Lower lobe of right lung (tissue), 2 donors: ENCODE measurements around the gene PPA1. TPM values are rescaled to one million over a fixed set of nuclear protein-coding genes. Genes with fewer than 3 reads are reported as not detected.

Experiments
- ATAC-seq, 2 donors: fragments of 200-7000 bp; cut with Tn5 transposase; one replicate each; pipeline ENCODE4 v1.9.1; 2020 to 2022; ENCODE audit warnings: mild to moderate bottlenecking in 2 of 2, moderate library complexity in 2 of 2
- DNase-seq: peaks from one replicate; pipeline ENCODE4 v3.0.0-alpha.2; 2020
- H3K27ac ChIP-seq: fragments of 200-600 bp; one replicate; pipeline ENCODE4 v1.8.0; 2022
- H3K27me3 ChIP-seq: fragments of 200-600 bp; one replicate; pipeline ENCODE4 v1.8.0; 2022; ENCODE audit warnings: low read depth
- H3K36me3 ChIP-seq: fragments of 200-600 bp; one replicate; pipeline ENCODE4 v1.8.0; 2022; ENCODE audit warnings: mild to moderate bottlenecking
- H3K4me1 ChIP-seq: fragments of 200-600 bp; one replicate; pipeline ENCODE4 v1.8.0; 2022
- H3K4me3 ChIP-seq: fragments of 200-600 bp; one replicate; pipeline ENCODE4 v1.8.0; 2022; ENCODE audit warnings: mild to moderate bottlenecking
- H3K9me3 ChIP-seq: fragments of 200-600 bp; one replicate; pipeline ENCODE4 v1.8.0; 2022
- CTCF ChIP-seq: fragments of 200-600 bp; IDR thresholded peaks from one replicate; pipeline ENCODE4 v1.8.0; 2022; ENCODE audit warnings: antibody characterized with exemption, mild to moderate bottlenecking
- intact Hi-C: fragments of 100-400 bp; cut with DNase I; formaldehyde crosslinking; loops from one replicate; pipeline ENCODE4 v1.11.0; 2022
- total RNA-seq: library from RNA; stranded (reverse); fragmentation: NEBNext Ultra II Directional; extraction: Animal tissue kit (Norgen Biotek cat#: 25700); gene quantifications from one replicate; pipeline ENCODE4 v1.2.1, GENCODE V29; 2021
- donor health status: DM: no; HTN: yes; CAD: no; lungs with severe emphysema.

Gene PPA1
- total RNA-seq, 1 donor from 2014 or later, result 163 TPM

GRCh38 chr10:70197235-70197945 lies 35.8 kb downstream of the PPA1 start:
- no peaks in the 10 kb centered on the region for H3K27me3 ChIP-seq
- no peak for DNase-seq
- no peak overlapping the region for H3K4me3 ChIP-seq
- H3K36me3 ChIP-seq, result peaks cover 42% of the 10 kb centered on the region
- intact Hi-C loops, result no loop called here
- no peak for TF ChIP-seq CTCF
- no peak for ATAC-seq
- no peak overlapping the region for H3K27ac ChIP-seq
- H3K9me3 ChIP-seq, result no peaks in the 10 kb centered on the region
- peaks cover 19% of the 10 kb centered on the region for H3K4me1 ChIP-seq

GRCh38 chr10:70193391-70193844 lies 39.8 kb downstream of the PPA1 start:
- Histone ChIP-seq H3K9me3 (no peaks in the 10 kb centered on the region), H3K27ac (peak overlapping the region; percentile 74), H3K4me3 (no peak overlapping the region), H3K4me1 (peaks cover 46% of the 10 kb centered on the region), H3K36me3 (peaks cover 12% of the 10 kb centered on the region), H3K27me3 (no peaks in the 10 kb centered on the region)
- intact Hi-C loops, result no loop called here
- DNase-seq, result no peak
- TF ChIP-seq CTCF, result no peak
- peak in 1 of 2 donors; percentile 45 for ATAC-seq

GRCh38 chr10:70192326-70192968 lies 40.8 kb downstream of the PPA1 start:
- Histone ChIP-seq H3K36me3 (peaks cover 4% of the 10 kb centered on the region), H3K27ac (peak overlapping the region; percentile 74), H3K4me3 (no peak overlapping the region), H3K27me3 (no peaks in the 10 kb centered on the region), H3K9me3 (no peaks in the 10 kb centered on the region), H3K4me1 (peaks cover 46% of the 10 kb centered on the region)
- DNase-seq, result no peak
- TF ChIP-seq CTCF, result no peak
- intact Hi-C loops, result no loop called here
- ATAC-seq, result peak; percentile 56 to 69

GRCh38 chr10:70191972-70192305 lies 41.3 kb downstream of the PPA1 start:
- no peak for DNase-seq
- Histone ChIP-seq H3K4me1 (peaks cover 46% of the 10 kb centered on the region), H3K36me3 (no peaks in the 10 kb centered on the region), H3K27ac (peak overlapping the region; percentile 74), H3K9me3 (no peaks in the 10 kb centered on the region), H3K27me3 (no peaks in the 10 kb centered on the region), H3K4me3 (no peak overlapping the region)
- intact Hi-C loops, result no loop called here
- no peak for TF ChIP-seq CTCF
- ATAC-seq, result peak; percentile 80 to 85

GRCh38 chr10:70191161-70191971 lies 41.9 kb downstream of the PPA1 start:
- H3K4me1 ChIP-seq, result peaks cover 46% of the 10 kb centered on the region
- H3K36me3 ChIP-seq, result no peaks in the 10 kb centered on the region
- no peak for TF ChIP-seq CTCF
- no peaks in the 10 kb centered on the region for H3K9me3 ChIP-seq
- no peaks in the 10 kb centered on the region for H3K27me3 ChIP-seq
- intact Hi-C loops, result no loop called here
- ATAC-seq, result no peak
- H3K4me3 ChIP-seq, result no peak overlapping the region
- peak overlapping the region; percentile 74 for H3K27ac ChIP-seq
- no peak for DNase-seq
